Effector CD4-positive, alpha-beta T cell (primary cell): ENCODE measurements around the gene MYO1B.

ENCODE experiments used
- DNase-seq: peaks from one replicate; pipeline ENCODE4 v3.0.0-alpha.2; 2020

Gene MYO1B

GRCh38 chr2:191369034-191369433 lies 123.8 kb downstream of the MYO1B start:
- DNase-seq = no peak

DNA sequence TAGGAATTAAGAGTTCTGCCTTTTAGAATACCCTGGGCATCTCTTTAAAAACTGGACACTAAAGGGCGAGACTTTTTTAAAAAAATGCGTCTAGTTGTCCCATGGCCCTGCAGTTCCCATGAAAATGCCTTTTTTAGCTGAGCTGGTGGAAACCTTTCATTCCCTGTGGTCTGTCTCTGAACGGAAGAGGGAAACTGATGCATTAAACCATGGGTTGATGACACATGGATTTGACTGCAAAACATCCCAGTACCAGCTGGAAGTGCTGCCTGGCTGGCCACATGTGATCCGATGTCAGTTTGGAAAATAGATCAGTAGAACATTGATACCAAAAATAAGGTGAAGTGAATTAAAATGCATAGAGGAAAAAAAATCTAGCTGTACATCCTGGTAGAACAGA lies 129.2 kb downstream of the MYO1B start:
- DNase-seq = no peak

DNA sequence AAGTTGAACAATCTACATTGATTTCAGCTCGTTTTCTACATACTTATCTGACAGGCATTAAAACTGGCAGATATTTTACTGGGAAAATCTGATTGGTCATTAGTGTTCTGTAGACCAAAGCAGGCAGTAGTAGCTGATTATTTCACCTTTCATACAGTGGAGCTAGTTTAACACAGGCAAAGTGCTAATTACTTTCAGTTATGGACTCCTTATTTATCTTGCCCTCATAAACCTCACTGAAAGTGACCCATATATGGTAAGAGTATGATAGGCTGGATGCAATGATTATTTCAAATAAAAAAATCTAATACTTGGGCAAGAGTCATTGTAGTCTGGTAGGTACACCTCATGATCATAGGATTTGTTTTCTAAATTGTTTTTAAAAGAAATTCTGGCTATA lies 129.7 kb downstream of the MYO1B start:
- DNase-seq = no peak

- no peak for DNase-seq
Observed at GRCh38 chr2:191376981-191377629, 131.9 kb downstream of the MYO1B start.

DNA sequence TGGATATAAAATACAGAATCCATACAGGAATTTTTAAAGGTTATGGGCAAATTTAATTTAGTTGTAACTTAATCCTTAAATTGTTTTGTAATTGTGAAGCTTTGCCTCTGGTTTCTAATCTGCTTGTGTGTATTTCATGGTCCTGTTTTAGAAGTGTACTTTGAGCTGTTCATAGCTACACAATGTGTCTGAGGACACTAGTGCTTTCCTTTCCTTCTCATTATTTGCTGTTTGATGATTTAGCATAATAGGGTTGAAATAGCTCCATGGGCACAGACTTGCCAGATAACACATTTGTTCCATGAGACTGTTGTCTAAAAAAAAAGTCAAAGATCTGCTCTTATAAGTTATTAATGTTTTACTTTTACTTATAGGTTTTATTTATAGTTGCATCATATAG lies 134.2 kb downstream of the MYO1B start:
- DNase-seq = no peak

- no peak for DNase-seq
Observed at GRCh38 chr2:191382801-191383200, 137.6 kb downstream of the MYO1B start.

DNA sequence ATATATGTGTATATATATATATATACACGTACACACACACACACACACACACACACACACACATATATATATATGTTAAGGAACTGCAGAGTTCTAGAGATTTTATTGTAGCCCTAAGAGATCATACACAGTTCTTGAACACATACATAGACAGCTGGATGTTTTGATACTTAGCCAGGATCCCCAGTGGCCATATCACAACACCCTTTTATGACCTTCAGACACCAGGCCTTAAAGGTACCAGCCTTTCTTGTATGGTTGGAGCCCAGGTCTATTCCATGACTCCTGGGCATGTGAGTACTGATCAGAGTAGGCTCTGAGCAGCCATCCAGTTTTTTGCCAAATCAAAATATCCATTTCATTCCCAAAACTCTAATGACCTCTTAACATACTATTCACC lies 138.3 kb downstream of the MYO1B start:
- DNase-seq = no peak

DNA sequence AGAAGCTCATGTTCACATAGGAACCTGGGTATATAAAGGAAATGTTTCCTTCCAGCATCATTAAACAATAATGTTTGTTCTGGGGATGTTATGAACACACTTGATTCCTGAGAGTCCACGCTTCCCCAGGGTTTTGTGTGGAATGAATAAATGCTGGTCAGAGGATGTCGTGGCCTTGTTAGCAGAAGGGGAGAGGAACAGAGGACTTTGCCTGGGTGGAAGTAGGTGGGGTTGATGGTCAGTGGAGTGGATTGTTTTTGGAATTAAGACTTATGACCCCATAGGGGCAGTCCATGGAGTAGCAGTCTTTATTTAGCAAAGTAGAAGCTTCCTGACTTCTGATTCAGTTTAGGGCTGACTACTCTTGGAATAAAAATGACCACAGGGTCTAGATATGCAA lies 139.6 kb downstream of the MYO1B start:
- no peak for DNase-seq

DNA sequence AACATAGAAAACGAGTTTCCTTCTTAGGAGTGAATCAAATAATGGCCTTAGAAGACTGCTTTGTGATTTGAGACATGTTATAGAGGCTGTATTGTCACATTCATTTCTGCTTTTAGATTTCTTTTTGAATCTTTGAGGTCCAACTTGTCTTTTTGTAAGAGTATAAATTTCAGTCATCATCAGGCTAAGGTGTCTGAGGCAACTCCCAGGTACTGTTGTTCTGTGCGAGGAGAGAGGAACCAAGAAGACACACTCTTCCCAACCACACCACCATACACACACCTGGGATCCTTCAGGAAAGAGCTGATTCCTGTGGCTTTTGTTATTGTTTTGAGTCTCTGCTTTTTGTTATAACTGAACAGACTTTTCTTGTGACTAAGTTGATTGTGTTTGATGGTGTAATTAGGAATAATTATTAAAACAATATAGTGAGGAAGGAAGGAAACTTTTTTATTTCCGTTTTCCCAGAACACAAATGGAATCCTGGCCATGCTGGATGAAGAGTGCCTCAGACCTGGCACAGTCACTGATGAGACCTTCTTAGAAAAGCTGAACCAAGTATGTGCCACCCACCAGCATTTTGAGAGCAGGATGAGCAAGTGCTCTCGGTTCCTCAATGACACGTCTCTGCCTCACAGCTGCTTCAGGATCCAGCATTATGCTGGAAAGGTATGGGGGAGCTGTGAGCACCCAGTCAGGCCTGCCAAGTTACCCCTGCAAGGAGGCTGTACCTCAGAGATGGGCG lies 140.4 kb downstream of the MYO1B start:
- DNase-seq = no peak

GRCh38 chr2:191386938-191387536 lies 141.8 kb downstream of the MYO1B start:
- no peak for DNase-seq

GRCh38 chr2:191389288-191389687 lies 144.1 kb downstream of the MYO1B start:
- no peak for DNase-seq

DNA sequence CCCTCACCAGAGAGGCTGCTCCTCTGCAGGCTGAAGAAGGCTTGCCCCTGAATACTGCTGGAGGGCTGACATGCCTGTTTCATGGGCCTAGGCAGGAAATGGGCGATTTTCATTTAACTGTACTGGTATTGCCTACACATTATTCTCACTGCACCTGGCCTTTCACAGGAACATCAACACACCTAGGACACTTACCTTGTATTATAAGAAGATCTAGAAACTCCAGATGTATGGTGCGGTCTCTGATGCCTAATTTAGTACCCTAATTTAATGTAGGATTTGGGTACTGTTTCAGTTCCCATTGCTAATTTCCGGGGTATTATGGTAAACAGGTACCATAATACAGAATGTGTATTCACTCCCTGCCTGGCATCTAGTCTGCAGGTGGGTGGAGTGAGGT lies 146.0 kb downstream of the MYO1B start:
- DNase-seq = no peak

- DNase-seq = no peak
Observed at GRCh38 chr2:191394043-191394442, 148.8 kb downstream of the MYO1B start.

GRCh38 chr2:191396794-191397193 lies 151.6 kb downstream of the MYO1B start:
- DNase-seq = no peak

- no peak for DNase-seq
Observed at GRCh38 chr2:191399601-191400000, 154.4 kb downstream of the MYO1B start.

DNA sequence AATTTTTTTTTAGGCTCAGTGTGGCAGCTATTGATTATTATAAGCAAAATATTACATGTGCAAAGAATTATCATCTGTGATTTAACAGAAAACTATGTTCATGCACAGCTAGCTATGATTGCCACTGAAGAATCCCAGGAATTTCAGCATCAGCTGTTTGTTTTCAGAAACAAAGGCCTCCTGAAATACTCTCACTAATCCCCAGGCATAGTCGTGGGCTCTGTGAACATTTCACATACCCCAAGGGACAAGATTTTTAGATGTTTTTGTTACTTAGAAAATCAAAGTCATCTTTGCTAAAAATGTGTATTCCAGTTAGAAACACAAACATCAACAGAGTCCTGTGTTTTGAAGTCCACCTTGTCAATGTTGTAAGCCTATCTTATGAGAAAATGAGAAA lies 156.1 kb downstream of the MYO1B start:
- no peak for DNase-seq

DNA sequence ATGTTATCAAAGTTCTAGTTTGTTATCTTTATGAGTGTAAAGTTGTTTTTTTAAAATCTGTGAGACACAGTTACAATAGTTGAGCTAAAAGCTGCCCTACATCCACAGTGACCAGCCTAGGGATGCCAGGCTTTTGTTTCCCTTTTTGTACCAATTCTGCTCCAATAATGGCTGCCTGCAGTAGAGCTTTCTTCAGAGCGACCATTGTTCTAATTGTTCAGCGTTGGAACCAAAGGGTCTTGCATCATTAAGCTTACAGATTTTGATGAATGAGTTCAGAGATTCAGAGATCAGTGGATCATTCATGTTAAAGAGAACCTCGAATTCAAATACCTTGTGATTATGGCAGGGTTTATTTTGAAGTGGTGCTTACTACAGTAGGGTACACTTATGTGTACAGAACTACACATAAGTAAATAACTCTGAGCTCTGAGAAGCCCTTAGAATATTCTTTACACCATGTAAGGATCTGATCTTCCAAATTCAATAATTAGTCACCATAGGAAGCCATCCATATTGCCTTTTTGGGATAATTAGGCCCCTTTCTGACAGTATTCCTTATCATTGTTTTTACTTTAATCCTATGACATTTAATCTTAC lies 157.9 kb downstream of the MYO1B start:
- DNase-seq = no peak

- no peak for DNase-seq
Observed at GRCh38 chr2:191404568-191404991, 159.4 kb downstream of the MYO1B start.

GRCh38 chr2:191405546-191405945 lies 160.3 kb downstream of the MYO1B start:
- no peak for DNase-seq

GRCh38 chr2:191410646-191411436 lies 165.6 kb downstream of the MYO1B start:
- no peak for DNase-seq

- no peak for DNase-seq
Observed at GRCh38 chr2:191411472-191411871, 166.3 kb downstream of the MYO1B start.

- no peak for DNase-seq
Observed at GRCh38 chr2:191412353-191412752, 167.1 kb downstream of the MYO1B start.

- DNase-seq = no peak
Observed at GRCh38 chr2:191415101-191415500, 169.9 kb downstream of the MYO1B start.
